HCT116 (cell line): ENCODE measurements around the gene PCK2. TPM values are rescaled to one million over a fixed set of nuclear protein-coding genes. Genes with fewer than 3 reads are reported as not detected.

Experiments used
- ATAC-seq: fragments of 200-7000 bp; cut with Tn5 transposase; 2 replicates; pipeline ENCODE4 v1.9.1; 2020; ENCODE audit warnings: mild to moderate bottlenecking, moderate library complexity
- BruUV-seq: library from RNA; stranded (reverse); fragments of 400-500 nt; replicated peaks from 2 replicates; lab custom pipeline; 2021; lab: Mats Ljungman, UMichigan
- CTCF ChIA-PET: fragments of 300-600 bp; sonication (Branson Sonifier 250); formaldehyde crosslinking; loops from one replicate; lab custom pipeline; 2021; ENCODE audit warnings: antibody characterized with exemption; lab: Charles Lee
- POLR2A ChIA-PET: fragments of 300-600, 350-600 bp; sonication (Branson Sonifier 250); formaldehyde crosslinking; loops from one replicate; lab custom pipeline; 2021; ENCODE audit warnings: antibody characterized with exemption; lab: Charles Lee
- RAD21 ChIA-PET, 2 experiments: fragments of 300-600 bp; sonication (Branson Sonifier 250); formaldehyde crosslinking; loops; one replicate each; lab custom pipeline; 2023; ENCODE audit warnings: low total read pairs in 2 of 2; ENCODE audit not compliant: uncharacterized antibody in 2 of 2, unreplicated experiment in 2 of 2, low non-redundant PET in 1 of 2; lab: Charles Lee
- DNase-seq: peaks from one replicate; pipeline ENCODE4 v3.0.0-alpha.2; 2010; ENCODE audit warnings: low read depth, low spot score
- H2AFZ ChIP-seq: fragments of 200-600 bp; shearing (Covaris generic), sonication (generic); 2 replicates; pipeline ENCODE4 v1.6.1; 2017; ENCODE audit warnings: low read depth, mixed run types, mixed read lengths, antibody characterized with exemption, low read length; ENCODE audit not compliant: poor library complexity, severe bottlenecking
- H3K27ac ChIP-seq: 2 replicates; pipeline ENCODE4 v1.5.1; 2012; ENCODE audit warnings: low read depth, low read length
- H3K27me3 ChIP-seq: fragments of 200-600 bp; sonication (generic); 2 replicates; pipeline ENCODE4 v1.6.1; 2016; ENCODE audit warnings: mixed run types, low read length, mixed read lengths; ENCODE audit not compliant: insufficient read depth
- H3K36me3 ChIP-seq, 2 experiments: fragments of 200-500 bp in 1 of 2; fragments of 200-600 bp in 1 of 2; sonication (Bioruptor generic) in 1 of 2; sonication (generic) in 1 of 2; 2 replicates each; pipeline versions ENCODE4 v1.5.1 to v1.6.1; 2014 to 2016; ENCODE audit warnings: low read length in 2 of 2, inconsistent platforms in 1 of 2, mixed read lengths in 1 of 2, mixed run types in 1 of 2; ENCODE audit not compliant: insufficient read depth in 2 of 2, control insufficient read depth in 1 of 2
- H3K4me1 ChIP-seq, 2 experiments: fragments of 200-600 bp in 1 of 2; sonication (generic) in 1 of 2; 2 replicates each; pipeline versions ENCODE4 v1.5.1 to v1.6.1; 2012 to 2017; ENCODE audit warnings: low read length in 2 of 2, inconsistent platforms in 1 of 2, mild to moderate bottlenecking in 1 of 2, mixed read lengths in 1 of 2, mixed run types in 1 of 2, moderate library complexity in 1 of 2; ENCODE audit not compliant: insufficient read depth in 2 of 2, control insufficient read depth in 1 of 2
- H3K4me2 ChIP-seq: fragments of 200-600 bp; sonication (generic); 2 replicates; pipeline ENCODE4 v1.6.1; 2017; ENCODE audit warnings: mixed run types, low read length, mixed read lengths
- H3K4me3 ChIP-seq, 2 experiments: fragments of 200-600 bp in 1 of 2; sonication (generic) in 1 of 2; replicated peaks in 1 of 2; 2 replicates each; pipeline ENCODE4 v1.5.1; 2011 to 2016; ENCODE audit warnings: low read length in 2 of 2, control low read depth in 1 of 2, low read depth in 1 of 2, mild to moderate bottlenecking in 1 of 2, mixed read lengths in 1 of 2, mixed run types in 1 of 2
- H3K79me2 ChIP-seq: fragments of 200-600 bp; sonication (generic); 2 replicates; pipeline ENCODE4 v1.6.1; 2017; ENCODE audit warnings: mild to moderate bottlenecking, mixed run types, low read length, moderate library complexity, mixed read lengths; ENCODE audit not compliant: insufficient read depth
- H3K9ac ChIP-seq: fragments of 200-600 bp; sonication (generic); 2 replicates; pipeline ENCODE4 v1.6.1; 2016; ENCODE audit warnings: low read length, mixed read lengths
- H3K9me2 ChIP-seq: fragments of 200-600 bp; sonication (generic), shearing (Covaris generic); 2 replicates; pipeline ENCODE4 v1.6.1; 2017; ENCODE audit warnings: mixed run types, mild to moderate bottlenecking, moderate library complexity; ENCODE audit not compliant: insufficient read depth
- H3K9me3 ChIP-seq, 2 experiments: fragments of 200-500 bp in 1 of 2; fragments of 200-600 bp in 1 of 2; sonication (Bioruptor generic) in 1 of 2; sonication (generic) in 1 of 2; 2 replicates each; pipeline ENCODE4 v1.6.1; 2014 to 2017; ENCODE audit warnings: low read length in 2 of 2, mixed read lengths in 2 of 2, inconsistent platforms in 1 of 2, low read depth in 1 of 2, mild to moderate bottlenecking in 1 of 2, mixed run types in 1 of 2, moderate library complexity in 1 of 2; ENCODE audit not compliant: control insufficient read depth in 1 of 2, insufficient read depth in 1 of 2
- H4K20me1 ChIP-seq: fragments of 200-600 bp; sonication (generic), shearing (Covaris generic); 2 replicates; pipeline ENCODE4 v1.6.1; 2017; ENCODE audit warnings: mixed run types, mild to moderate bottlenecking, moderate library complexity; ENCODE audit not compliant: insufficient read depth
- ATF3 ChIP-seq: IDR thresholded peaks from 2 replicates; pipeline ENCODE4 v1.6.1; 2012
- CBX3 ChIP-seq: IDR thresholded peaks from 2 replicates; pipeline ENCODE4 v1.6.1; 2012; ENCODE audit warnings: low read depth
- CEBPB ChIP-seq: IDR thresholded peaks from 2 replicates; pipeline ENCODE4 v1.6.1; 2012; ENCODE audit warnings: low read depth
- CTCF ChIP-seq, 3 experiments: fragments of 200-600 bp in 1 of 3; sonication (generic) in 1 of 3; IDR thresholded peaks in 2 of 3; conservative IDR thresholded peaks in 1 of 3; 2 replicates each; pipeline ENCODE4 v1.5.1; 2012 to 2017; ENCODE audit warnings: low read depth in 2 of 3, low read length in 2 of 3, antibody characterized with exemption in 1 of 3, borderline replicate concordance in 1 of 3, control low read depth in 1 of 3, mild to moderate bottlenecking in 1 of 3, mixed read lengths in 1 of 3, mixed run types in 1 of 3, moderate library complexity in 1 of 3; ENCODE audit not compliant: insufficient read depth in 1 of 3
- EGR1 ChIP-seq: IDR thresholded peaks from 2 replicates; pipeline ENCODE4 v1.6.1; 2012; ENCODE audit warnings: low read depth
- ELF1 ChIP-seq: IDR thresholded peaks from 2 replicates; pipeline ENCODE4 v1.6.1; 2012; ENCODE audit warnings: low read depth, borderline replicate concordance
- EZH2 ChIP-seq: fragments of 200-600 bp; sonication (generic); IDR thresholded peaks from 2 replicates; pipeline ENCODE4 v1.6.1; 2017; ENCODE audit warnings: antibody characterized with exemption, mixed run types
- EZH2phosphoT487 ChIP-seq: fragments of 200-600 bp; IDR thresholded peaks from 2 replicates; pipeline ENCODE4 v1.6.1; 2018; ENCODE audit warnings: antibody characterized with exemption, borderline replicate concordance
- POLR2A ChIP-seq: IDR thresholded peaks from 2 replicates; pipeline ENCODE4 v1.7.0; 2011; ENCODE audit warnings: borderline replicate concordance; ENCODE audit not compliant: insufficient read depth, insufficient read length; ENCODE audit errors: extremely low read depth
- POLR2AphosphoS5 ChIP-seq: IDR thresholded peaks from 2 replicates; pipeline ENCODE4 v1.6.1; 2011; ENCODE audit warnings: mild to moderate bottlenecking, low read depth, low read length, moderate library complexity
- RAD21 ChIP-seq: IDR thresholded peaks from 2 replicates; pipeline ENCODE4 v1.6.1; 2012; ENCODE audit warnings: low read depth, mild to moderate bottlenecking
- SIN3A ChIP-seq: IDR thresholded peaks from 2 replicates; pipeline ENCODE4 v1.6.1; 2012; ENCODE audit warnings: low read depth
- YY1 ChIP-seq: IDR thresholded peaks from 2 replicates; pipeline ENCODE4 v1.6.1; 2011; ENCODE audit warnings: low read length, low read depth, moderate library complexity, mild to moderate bottlenecking; ENCODE audit not compliant: insufficient replicate concordance; ENCODE audit errors: extremely low read depth
- ZFX ChIP-seq: fragments of 450-650 bp; IDR thresholded peaks from 2 replicates; pipeline ENCODE4 v1.6.1; 2017
- ZNF274 ChIP-seq: fragments of 200-500 bp; sonication (Bioruptor generic); IDR thresholded peaks from 2 replicates; pipeline ENCODE4 v1.6.1; 2014; ENCODE audit warnings: mild to moderate bottlenecking, low read depth, low read length, inconsistent platforms
- intact Hi-C: fragments of 100-400 bp; cut with micrococcal nuclease; formaldehyde crosslinking; loops from 2 replicates; pipeline ENCODE4 v1.10.0; 2022
- total RNA-seq: library from RNA; stranded (reverse); gene quantifications from one replicate; pipeline ENCODE4 v1.2.1, GENCODE V29; 2021; ENCODE audit not compliant: unreplicated experiment

PCK2 gene
- total RNA-seq, 1 experiment from 2014 or later, result 94.1 TPM

- H3K4me3 ChIP-seq, result no peak overlapping the region
- no peak overlapping the region for H3K27ac ChIP-seq
- H3K9me3 ChIP-seq, result no peaks in the 10 kb centered on the region
- TF ChIP-seq CTCF (IDR thresholded peaks at IDR 0.05 in 2 of 3, conservative IDR thresholded peaks at IDR 0.05 in 1 of 3; ENCODE audit: borderline replicate concordance in 1 of 3, insufficient read depth in 1 of 3, low read depth in 2 of 3, low read length in 2 of 3) (no peak), POLR2A (no peak), SIN3A (no peak), EGR1 (no peak), RAD21 (no peak), CEBPB (no peak), ZFX (no peak), ZNF274 (no peak), POLR2AphosphoS5 (no peak), EZH2phosphoT487 (no peak), ELF1 (no peak), CBX3 (no peak), EZH2 (no peak), YY1 (no peak), ATF3 (no peak)
- no peaks in the 10 kb centered on the region for H3K27me3 ChIP-seq
- no peak overlapping the region for H2AFZ ChIP-seq
- H4K20me1 ChIP-seq, result no peaks in the 10 kb centered on the region
- ChIA-PET RAD21 (interaction anchor here (2.9 to 4.6 kb wide), 2 partner anchors 32 kb away, joined by 29 to 35 read pairs; no protein-coding TSS in a partner anchor), POLR2A (interaction anchor here (1.2 to 4.5 kb wide), 2 partner anchors 25 to 32 kb away, joined by 3 to 38 read pairs; partner anchors contain the start of genes DCAF11 and NRL), CTCF (interaction anchor here (1.0 to 6.3 kb wide), 7 partner anchors 9 to 71 kb away, joined by 3 to 149 read pairs (median 9); partner anchors contain the start of genes DCAF11, IRF9, NRL and RNF31)
- H3K9me2 ChIP-seq, result no peaks in the 10 kb centered on the region
- DNase-seq, result no peak
- BruUV-seq, result no TSS peak
- H3K4me1 ChIP-seq, result peaks cover 9 to 13% of the 10 kb centered on the region in 2 experiments
- peaks cover 3% of the 10 kb centered on the region; the same call in 1 of the 2 replicates for H3K79me2 ChIP-seq
- H3K9ac ChIP-seq, result no peak overlapping the region
- intact Hi-C loops, result loop anchor here (1.0 to 10.0 kb wide), 2 partner anchors 32 to 105 kb away; partner anchors contain the start of gene DHRS4L2
- H3K4me2 ChIP-seq, result no peak overlapping the region
- ATAC-seq, result no peak
- no peaks in the 10 kb centered on the region for H3K36me3 ChIP-seq
Observed at GRCh38 chr14:24089890-24090289, 4.2 kb upstream of the PCK2 start.
